Right cardiac atrium (tissue), 5 donors: Measurements from ENCODE around the gene EZH1. TPM values are rescaled to one million over a fixed set of nuclear protein-coding genes. Genes with fewer than 3 reads are reported as not detected.
"Not testable (repeated sequence)": the region's sequence is repeated elsewhere in the genome, so short reads cannot be mapped to it uniquely, and the experiment has no call there.

Experiments
- ATAC-seq, 2 donors: fragments of 200-7000 bp; cut with Tn5 transposase; one replicate each; pipeline versions ENCODE4 v1.8.0 to v1.9.1; 2020; ENCODE audit warnings: moderate library complexity in 2 of 2, mild to moderate bottlenecking in 1 of 2
- DNase-seq, 3 donors: peaks; one replicate each; pipeline ENCODE4 v3.0.0-alpha.2; 2020
- H3K27ac ChIP-seq: one replicate; pipeline ENCODE4 v1.5.1; 2013; ENCODE audit warnings: mild to moderate bottlenecking, low read length, control low read depth, moderate library complexity
- H3K27me3 ChIP-seq: one replicate; pipeline ENCODE4 v1.6.1; 2013; ENCODE audit not compliant: control insufficient read depth, insufficient read depth
- H3K4me1 ChIP-seq: one replicate; pipeline ENCODE4 v1.6.1; 2013; ENCODE audit warnings: low read length; ENCODE audit not compliant: control insufficient read depth, insufficient read depth
- H3K4me3 ChIP-seq: one replicate; pipeline ENCODE4 v1.5.1; 2013; ENCODE audit warnings: low read length, control low read depth
- H3K9me3 ChIP-seq: one replicate; pipeline ENCODE4 v1.6.1; 2013; ENCODE audit warnings: low read length; ENCODE audit not compliant: control insufficient read depth
- WGBS: extraction: QIAGEN DNeasy Blood & Tissue Kit; methylation state at CpG from one replicate; pipeline ENCODE4 v1.1.7; 2013; 5-methylcytosine and 5-hydroxymethylcytosine counted together
- intact Hi-C, 4 donors: fragments of 100-400 bp; cut with DNase I; formaldehyde crosslinking; loops; one replicate each; pipeline versions ENCODE4 v1.11.0 to v1.14.0; 2022 to 2023
- polyA plus RNA-seq: library from polyadenylated mRNA; stranded (reverse); fragments of 200-250 nt; gene quantifications from one replicate; pipeline ENCODE4 v1.2.3, GENCODE V29; 2013
- total RNA-seq, 4 donors: library from RNA; stranded (reverse); fragmentation: NEBNext Ultra II Directional; extraction: Animal tissue kit (Norgen Biotek cat#: 25700); gene quantifications; one replicate each; pipeline ENCODE4 v1.2.1, GENCODE V29; 2021
- donor health status: healthy with polysubstance abuse.
- donor health status: DM: no; HTN: yes; CAD: no.
- donor health status: DM: no; HTN: no; CAD: no.
- donor health status: DM: no; HTN: yes; CAD: no; lungs with severe emphysema.
- donor health status: DM: yes; HTN: yes; CAD: no.

EZH1 gene
- total and polyA plus RNA-seq, 5 donors = 22.5 to 53.2 (median 39.8) TPM

GRCh38 chr17:42769964-42770363 lies 25.1 kb upstream of the EZH1 start:
- not testable (repeated sequence) for H3K4me1 ChIP-seq, H3K27me3 ChIP-seq, H3K4me3 ChIP-seq, DNase-seq, H3K9me3 ChIP-seq, ATAC-seq, H3K27ac ChIP-seq
- WGBS = 68% methylated on average over 10 of the region's 10 CpGs
- intact Hi-C loops = loop anchor here in 2 of 4 donors (10.0 kb wide), 2 partner anchors 55 to 185 kb away; no protein-coding TSS in a partner anchor

- not testable (repeated sequence) for ATAC-seq, H3K4me1 ChIP-seq, DNase-seq, H3K27me3 ChIP-seq, H3K9me3 ChIP-seq, H3K27ac ChIP-seq, H3K4me3 ChIP-seq
- intact Hi-C loops = loop anchor here in 2 of 4 donors (10.0 kb wide), 2 partner anchors 53 to 183 kb away; no protein-coding TSS in a partner anchor
- 54% methylated on average over 9 of the region's 9 CpGs for WGBS
These were observed 23.2 kb upstream of the EZH1 start for GRCh38 chr17:42768006-42768405.

- intact Hi-C loops = loop anchor here in 2 of 4 donors (10.0 kb wide), 2 partner anchors 53 to 183 kb away; no protein-coding TSS in a partner anchor
- no peak overlapping the region for H3K4me3 ChIP-seq
- ATAC-seq (no peak), DNase-seq (no peak)
- H3K27me3 ChIP-seq = no peaks in the 10 kb centered on the region
- H3K4me1 ChIP-seq = no peaks in the 10 kb centered on the region
- no peak overlapping the region for H3K27ac ChIP-seq
- no peaks in the 10 kb centered on the region for H3K9me3 ChIP-seq
These were observed 22.7 kb upstream of the EZH1 start for GRCh38 chr17:42767512-42767911.

GRCh38 chr17:42766124-42766523 lies 21.3 kb upstream of the EZH1 start:
- intact Hi-C loops = loop anchor here in 2 of 4 donors (10.0 kb wide), 2 partner anchors 51 to 181 kb away; no protein-coding TSS in a partner anchor
- WGBS = 80% methylated on average over 6 of the region's 6 CpGs

GRCh38 chr17:42761638-42762037 lies 16.8 kb upstream of the EZH1 start:
- intact Hi-C loops = loop anchor here (5.0 to 10.0 kb wide), 3 partner anchors 39 to 177 kb away; no protein-coding TSS in a partner anchor
- H3K27ac ChIP-seq = peak overlapping the region; percentile 31
- H3K27me3 ChIP-seq = no peaks in the 10 kb centered on the region
- peak overlapping the region; percentile 58 for H3K4me3 ChIP-seq
- H3K4me1 ChIP-seq = peaks cover 2% of the 10 kb centered on the region
- ATAC-seq (no peak), DNase-seq (no peak)
- H3K9me3 ChIP-seq = no peaks in the 10 kb centered on the region
- WGBS = 33% methylated on average over 12 of the region's 12 CpGs

More at GRCh38 chr17:42766124-42766523, 21.3 kb upstream of the EZH1 start:
- ATAC-seq (no peak), DNase-seq (no peak)
- no peaks in the 10 kb centered on the region for H3K9me3 ChIP-seq
- no peak overlapping the region for H3K27ac ChIP-seq
- H3K27me3 ChIP-seq = no peaks in the 10 kb centered on the region
- H3K4me3 ChIP-seq = no peak overlapping the region
- H3K4me1 ChIP-seq = no peaks in the 10 kb centered on the region

- no peaks in the 10 kb centered on the region for H3K9me3 ChIP-seq
- no peaks in the 10 kb centered on the region for H3K27me3 ChIP-seq
- WGBS = 2% methylated on average over 86 of the region's 92 CpGs
- ATAC-seq = peak; percentile 62 to 69
- peak; percentile 50 to 83 (median 82) for DNase-seq
- H3K4me1 ChIP-seq = peaks cover 2% of the 10 kb centered on the region
- peak within 1 kb of the TSS; percentile 31 for H3K27ac ChIP-seq
- peak within 1 kb of the TSS; percentile 58 for H3K4me3 ChIP-seq
- intact Hi-C loops = loop anchor here (5.0 to 10.0 kb wide), 3 partner anchors 39 to 176 kb away; no protein-coding TSS in a partner anchor
These were observed 16.1 kb upstream of the EZH1 start, which contains the start of gene RAMP2 for GRCh38 chr17:42760652-42761581. Gene RAMP2, plus strand, starts transcription at chr17:42761227. Its CDS starts 35 bp downstream, at chr17:42761262.

GRCh38 chr17:42759982-42760651 lies 15.3 kb upstream of the EZH1 start:
- no peaks in the 10 kb centered on the region for H3K27me3 ChIP-seq
- 39% methylated on average over 11 of the region's 11 CpGs for WGBS
- no peak for DNase-seq

GRCh38 chr17:42754782-42755181 lies 9.9 kb upstream of the EZH1 start:
- Histone ChIP-seq H3K4me3 (no peak overlapping the region), H3K27me3 (no peaks in the 10 kb centered on the region), H3K27ac (no peak overlapping the region), H3K9me3 (no peaks in the 10 kb centered on the region), H3K4me1 (peaks cover 5% of the 10 kb centered on the region)
- ATAC-seq = peak; percentile 73 to 80
- WGBS = 48% methylated on average over 3 of the region's 3 CpGs
- intact Hi-C loops = no loop called here
- peak; percentile 80 to 87 (median 82) for DNase-seq

More at GRCh38 chr17:42759982-42760651, 15.3 kb upstream of the EZH1 start:
- H3K27ac ChIP-seq = peak overlapping the region; percentile 32
- intact Hi-C loops = loop anchor here (5.0 to 10.0 kb wide), 3 partner anchors 38 to 175 kb away; no protein-coding TSS in a partner anchor
- peaks cover 2% of the 10 kb centered on the region for H3K4me1 ChIP-seq
- ATAC-seq = no peak
- H3K9me3 ChIP-seq = no peaks in the 10 kb centered on the region
- H3K4me3 ChIP-seq = peak overlapping the region; percentile 58

GRCh38 chr17:42751628-42752027 lies 6.8 kb upstream of the EZH1 start:
- Histone ChIP-seq H3K4me1 (peaks cover 7% of the 10 kb centered on the region), H3K27me3 (no peaks in the 10 kb centered on the region), H3K9me3 (no peaks in the 10 kb centered on the region), H3K4me3 (no peak overlapping the region), H3K27ac (no peak overlapping the region)
- intact Hi-C loops = no loop called here
- no peak for ATAC-seq
- no peak for DNase-seq
- WGBS = 44% methylated on average over 7 of the region's 7 CpGs

GRCh38 chr17:42750739-42751344 lies 6.0 kb upstream of the EZH1 start:
- H3K27me3 ChIP-seq = no peaks in the 10 kb centered on the region
- H3K9me3 ChIP-seq = no peaks in the 10 kb centered on the region
- peak overlapping the region; percentile 98 for H3K27ac ChIP-seq
- H3K4me3 ChIP-seq = no peak overlapping the region
- WGBS = 20% methylated on average over 3 of the region's 3 CpGs
- ATAC-seq = peak; percentile 64 to 85
- no peak for DNase-seq
- peaks cover 7% of the 10 kb centered on the region for H3K4me1 ChIP-seq
- intact Hi-C loops = no loop called here
